ENCODE results near the gene HRCT1.
"Not testable (repeated sequence)": the region's sequence is repeated elsewhere in the genome, so short reads cannot be mapped to it uniquely, and the experiment has no call there.

The HRCT1 gene

GRCh38 chr9:35905912-35906679, at the start of gene HRCT1:
TSS of gene HRCT1 (plus strand) at chr9:35906202. CDS start at chr9:35906288, 86 bp downstream.
- FAIRE-seq: peak; percentile 15

GRCh38 chr9:35856206-35856605, 49.8 kb upstream of the HRCT1 start:
- no peak for FAIRE-seq

DNA sequence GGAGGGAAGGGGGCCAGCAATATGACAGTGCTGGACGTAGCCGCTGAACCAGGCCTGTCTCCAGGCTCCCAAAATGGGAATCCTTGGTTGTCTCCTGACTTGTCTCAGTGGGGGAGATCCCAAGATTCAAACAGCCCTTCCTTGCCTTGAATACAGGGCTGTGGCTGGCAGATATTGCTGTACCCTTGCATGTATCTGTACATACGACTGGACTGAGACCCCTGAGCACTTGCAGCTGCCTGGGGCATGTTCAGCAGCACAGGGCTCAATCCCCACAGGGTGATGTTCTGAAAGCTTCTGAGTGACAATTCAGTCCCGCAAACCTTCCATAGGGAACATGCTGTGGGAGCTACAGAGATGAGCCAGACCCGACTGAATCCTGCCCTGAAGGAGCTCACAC, 49.1 kb upstream of the HRCT1 start:
- no peak for FAIRE-seq

- no peak for FAIRE-seq
Observed at GRCh38 chr9:35858458-35858857, 47.5 kb upstream of the HRCT1 start.

DNA sequence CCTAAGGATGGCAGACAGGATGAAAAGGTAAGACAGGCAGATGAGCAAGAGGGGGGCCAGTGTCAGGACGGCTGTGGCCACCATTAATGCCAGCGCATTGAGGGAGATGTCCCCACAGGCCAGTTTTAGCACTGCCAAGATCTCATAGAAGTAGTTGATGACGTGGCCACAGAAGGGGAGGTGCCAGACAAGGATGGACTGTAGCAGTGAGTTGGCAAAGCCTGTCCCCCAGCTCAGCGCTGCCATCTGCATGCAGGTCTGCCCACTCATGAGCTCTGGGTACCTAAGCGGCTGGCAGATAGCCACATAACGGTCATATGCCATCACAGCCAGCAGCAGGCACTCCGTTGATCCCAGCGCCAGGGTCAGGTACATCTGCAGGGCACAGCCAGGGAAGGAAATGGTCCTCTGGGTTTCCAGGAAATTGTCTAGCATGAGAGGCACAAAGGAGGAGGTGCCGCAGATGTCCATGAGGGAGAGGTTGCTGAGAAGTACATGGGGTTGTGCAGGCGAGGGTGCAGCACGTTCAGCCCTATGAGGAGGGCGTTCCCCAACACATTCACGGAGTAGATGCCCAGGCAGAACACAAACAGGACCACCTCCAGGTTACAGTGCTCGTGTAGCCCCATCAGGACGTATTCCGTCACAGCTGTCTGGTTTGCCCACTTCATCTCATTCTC, 46.6 kb upstream of the HRCT1 start:
- no peak for FAIRE-seq

GRCh38 chr9:35859990-35860339, 46.0 kb upstream of the HRCT1 start:
- FAIRE-seq: peak; percentile 96

GRCh38 chr9:35861161-35861897, 44.7 kb upstream of the HRCT1 start:
- FAIRE-seq: no peak

DNA sequence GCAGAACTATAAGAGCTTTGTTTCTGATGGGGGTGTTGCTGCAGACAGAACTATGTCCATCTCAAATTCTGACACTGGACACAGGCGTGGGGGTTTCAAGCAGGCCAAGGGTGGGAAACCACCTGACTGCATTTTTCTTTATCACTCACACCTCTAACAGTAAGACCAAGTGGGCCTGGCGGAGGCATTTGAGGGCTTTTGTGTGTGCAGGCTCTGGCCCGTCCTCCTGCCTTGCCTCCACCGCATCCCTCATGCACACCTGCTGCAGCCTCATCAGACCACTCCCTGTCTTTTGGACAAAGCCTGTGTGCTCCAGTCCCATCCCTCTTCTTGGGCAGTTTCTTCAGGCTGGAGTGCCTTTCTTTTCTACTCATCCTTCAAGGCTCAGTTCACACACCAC, 43.7 kb upstream of the HRCT1 start:
- no peak for FAIRE-seq

- no peak for FAIRE-seq
Observed at GRCh38 chr9:35863583-35863982, 42.4 kb upstream of the HRCT1 start.

GRCh38 chr9:35864695-35865255, 41.2 kb upstream of the HRCT1 start:
- FAIRE-seq: no peak

DNA sequence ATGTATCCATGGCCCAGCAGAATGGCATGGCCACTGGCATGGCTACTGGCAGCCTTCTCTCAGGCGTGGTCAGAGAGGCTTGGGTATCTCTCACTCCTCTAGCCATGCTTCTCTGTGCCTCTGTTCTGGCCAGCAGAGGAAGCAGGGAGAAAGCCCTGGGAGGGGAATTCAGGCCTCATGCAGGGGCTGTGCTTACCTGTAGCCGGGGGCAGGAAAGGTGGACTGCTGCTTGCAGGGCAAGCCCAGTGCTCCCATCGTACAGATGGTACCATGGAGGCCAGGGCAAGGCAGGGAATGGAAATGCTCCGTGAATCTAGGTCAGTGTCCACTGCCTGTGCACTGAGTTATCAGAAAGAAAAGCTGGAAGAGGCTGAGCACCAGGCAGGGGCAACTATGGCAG, 38.5 kb upstream of the HRCT1 start:
- no peak for FAIRE-seq

- FAIRE-seq: no peak
Observed at GRCh38 chr9:35868933-35869332, 37.1 kb upstream of the HRCT1 start.

DNA sequence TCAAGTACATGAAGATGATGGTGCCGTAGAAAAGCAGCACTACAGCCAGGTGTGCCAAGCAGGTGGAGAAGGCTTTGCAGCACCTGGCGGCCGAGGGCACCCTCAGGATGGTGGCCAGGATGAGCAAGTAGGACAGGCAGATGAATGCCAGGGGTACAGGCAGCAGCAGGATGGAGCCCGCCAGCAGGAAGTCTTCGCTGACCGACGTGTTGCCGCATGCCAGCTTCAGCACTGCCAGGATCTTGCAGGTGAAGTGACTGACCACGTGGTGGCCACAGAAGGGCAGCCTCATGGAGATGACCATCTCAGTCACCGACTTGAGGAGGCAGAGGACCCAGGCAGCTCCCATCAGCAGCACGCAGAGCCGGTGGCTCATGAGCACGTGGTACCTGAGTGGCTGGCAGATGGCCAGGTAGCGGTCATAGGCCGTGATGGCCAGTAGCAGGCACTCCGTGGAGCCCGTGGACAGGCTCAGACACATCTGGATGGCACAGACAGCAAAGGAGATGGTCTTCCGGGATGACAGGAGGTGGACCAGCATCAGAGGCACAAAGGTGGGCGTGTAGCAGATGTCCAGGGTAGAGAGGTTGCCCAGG, 36.3 kb upstream of the HRCT1 start:
- no peak for FAIRE-seq

DNA sequence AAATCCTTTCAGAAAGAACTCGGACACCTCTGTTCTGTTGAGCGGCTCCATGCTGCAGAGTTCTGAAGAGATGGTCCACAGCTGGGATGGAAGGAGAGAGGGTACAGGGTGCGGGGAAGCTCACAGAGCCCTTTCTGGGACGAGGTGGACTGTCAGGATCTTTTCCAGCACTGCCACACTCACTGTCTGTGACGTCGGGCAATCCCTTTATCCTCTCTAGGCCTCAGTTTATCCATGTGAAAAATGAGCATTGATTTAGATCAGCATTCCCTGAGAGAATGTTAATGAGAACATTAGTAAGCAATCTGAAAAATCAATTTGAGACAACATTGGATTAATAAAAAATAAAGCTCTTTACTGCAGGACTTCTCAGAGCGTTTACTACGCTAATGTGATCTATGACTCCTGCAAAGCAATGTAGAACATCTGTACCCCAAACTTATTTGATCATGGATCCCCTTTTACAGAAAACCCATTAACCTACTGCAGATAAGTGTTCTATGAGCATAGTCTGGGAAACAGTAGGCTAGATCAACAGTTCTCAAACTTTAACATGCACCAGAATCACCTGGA, 35.6 kb upstream of the HRCT1 start, which contains the start of gene OR13J1:
Gene OR13J1, minus strand, starts transcription at position 51 of the 573 bp plus-strand sequence. Its CDS starts 0 bp downstream, at position 51.
- no peak for FAIRE-seq

GRCh38 chr9:35871545-35871944, 34.5 kb upstream of the HRCT1 start:
- FAIRE-seq: no peak

DNA sequence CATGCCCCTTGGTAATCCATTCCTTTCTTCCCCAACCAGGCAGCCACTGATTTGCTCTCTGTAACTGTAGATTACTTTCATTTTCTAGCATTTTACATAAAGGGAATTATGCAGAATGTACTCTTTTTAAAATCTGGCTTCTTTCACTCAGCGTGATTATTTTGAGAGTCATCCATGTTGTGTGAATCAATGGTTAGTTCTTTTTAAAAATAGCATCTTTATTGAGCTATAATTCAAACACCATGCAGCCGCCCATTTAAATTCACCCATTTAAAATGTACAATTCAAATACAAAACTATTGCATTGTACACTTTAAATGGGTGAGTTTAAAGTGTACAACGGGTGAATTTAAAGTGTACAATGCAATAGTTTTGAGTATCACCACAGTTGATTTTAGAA, 33.5 kb upstream of the HRCT1 start:
- FAIRE-seq: no peak

DNA sequence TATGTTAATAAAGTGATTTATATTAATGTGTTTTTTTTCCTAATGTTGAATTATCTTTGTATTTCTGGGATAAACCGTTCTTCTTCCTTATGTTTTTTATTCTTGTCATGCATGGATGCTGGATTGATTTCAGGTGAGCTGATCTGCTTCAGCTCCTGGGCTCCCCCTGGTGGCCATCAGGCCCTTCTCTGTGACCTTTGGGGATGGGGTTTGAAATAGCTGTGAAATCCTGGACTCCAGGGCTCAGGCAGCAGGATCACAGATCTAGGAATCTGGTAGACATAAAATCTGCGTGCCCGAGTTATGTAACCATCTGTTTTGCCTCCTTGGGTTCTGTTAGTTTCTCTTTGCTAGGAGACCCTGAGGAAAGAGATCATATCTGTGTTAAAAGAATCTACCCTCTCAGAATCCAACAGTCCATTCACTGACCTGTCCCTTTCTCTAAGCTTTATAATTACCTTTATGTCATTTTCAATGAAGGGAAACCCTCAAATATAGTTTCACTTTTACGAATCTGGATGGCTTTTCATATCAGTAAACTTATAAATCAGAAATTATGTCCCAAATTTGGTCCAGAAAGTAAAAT, 23.6 kb upstream of the HRCT1 start:
- peak; percentile 95 for FAIRE-seq

DNA sequence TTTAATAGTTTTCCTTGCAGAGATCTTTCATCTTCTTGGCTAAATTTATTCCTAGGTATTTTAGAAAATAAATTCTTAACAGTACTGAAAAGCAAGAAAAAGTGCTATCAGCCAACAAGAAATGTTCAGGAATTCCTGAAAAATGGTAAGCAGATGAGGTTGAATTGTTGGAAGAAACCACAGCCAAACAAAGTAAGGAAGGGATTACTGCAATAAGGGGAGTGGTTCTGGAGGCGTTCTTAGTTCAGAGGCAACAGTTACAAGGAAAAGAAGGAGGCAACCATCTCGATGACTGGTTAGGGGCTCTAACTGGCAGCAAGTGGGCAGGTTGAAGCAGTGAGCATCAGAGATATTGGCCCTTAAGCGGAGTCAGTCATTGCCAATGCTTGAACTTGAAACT, 23.0 kb upstream of the HRCT1 start:
- FAIRE-seq: no peak

DNA sequence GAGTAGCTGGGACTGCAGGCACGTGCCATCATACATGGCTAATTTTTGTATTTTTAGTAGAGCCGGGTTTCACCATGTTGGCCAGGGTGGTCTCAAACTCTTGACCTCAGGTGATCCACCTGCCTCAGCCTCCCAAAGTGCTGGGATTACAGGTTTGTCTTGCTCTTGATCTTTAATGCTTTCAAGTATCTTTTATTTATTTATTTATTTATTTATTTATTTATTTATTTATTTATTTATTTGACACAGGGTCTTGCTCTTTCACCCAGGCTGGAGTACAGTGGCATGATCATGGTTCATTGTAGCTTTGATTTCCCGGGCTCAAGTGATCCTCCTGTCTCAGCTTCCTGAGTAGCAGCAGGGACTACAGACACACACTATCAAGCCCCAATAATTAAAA, 21.1 kb upstream of the HRCT1 start:
- FAIRE-seq: not testable (repeated sequence)

GRCh38 chr9:35891646-35892045, 14.4 kb upstream of the HRCT1 start:
- no peak for FAIRE-seq

DNA sequence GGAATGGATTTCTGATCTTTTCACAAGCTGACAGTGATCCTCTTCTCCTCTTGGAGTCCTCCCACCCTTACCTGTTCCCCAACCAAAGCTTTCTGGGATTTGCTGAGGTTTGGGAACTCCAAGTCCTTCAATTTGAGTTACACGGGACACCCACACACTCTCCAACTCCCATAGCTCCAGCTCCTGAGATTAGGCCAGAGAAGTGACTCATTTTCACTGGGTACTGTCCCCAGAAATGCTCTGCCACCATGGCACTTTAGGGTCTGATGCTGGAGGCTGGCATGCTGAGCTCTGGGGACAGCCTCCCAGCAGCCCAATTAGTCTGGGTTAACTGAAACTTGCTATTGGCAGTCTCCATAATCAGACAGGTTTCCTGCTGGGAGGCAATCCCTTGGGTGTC, 14.0 kb upstream of the HRCT1 start:
- no peak for FAIRE-seq

- FAIRE-seq: peak; percentile 23
Observed at GRCh38 chr9:35896570-35896969, 9.4 kb upstream of the HRCT1 start.

All from endometrium (tissue), 2 donors.